Measurements from ENCODE around the gene PRKN. TPM values are rescaled to one million over a fixed set of nuclear protein-coding genes. Genes with fewer than 3 reads are reported as not detected.
A peak's percentile ranks its signal among the peaks of the same experiment; 100 is the strongest.

PRKN gene
- polyA plus RNA-seq, 6 donors from 2014 or later: 1.4 to 9.3 (median 3.6) TPM

- Mint-ChIP-seq H3K4me1 (no peaks in the 10 kb centered on the region), H3K9me3 (peaks cover 0 to 2% (median 0%) of the 10 kb centered on the region in 7 donors), H3K27me3 (peaks cover 6 to 20% (median 18%) of the 10 kb centered on the region in 3 donors), H3K27ac (no peak overlapping the region), H3K4me3 (no peak overlapping the region), H3K36me3 (no peaks in the 10 kb centered on the region)
- DNase-seq (no peak), ATAC-seq (ENCODE audit: low read depth in 2 of 2) (no peak)
Observed at GRCh38 chr6:161414707-161415106, 1312.9 kb downstream of the PRKN start.

GRCh38 chr6:161414180-161414579 is 1313.4 kb downstream of the PRKN start:
- ATAC-seq (ENCODE audit: low read depth in 2 of 2): no peak
- no peaks in the 10 kb centered on the region for H3K4me1 Mint-ChIP-seq
- no peak overlapping the region for H3K27ac Mint-ChIP-seq
- DNase-seq: no peak
- no peaks in the 10 kb centered on the region for H3K36me3 Mint-ChIP-seq
- no peak overlapping the region for H3K4me3 Mint-ChIP-seq
- H3K9me3 Mint-ChIP-seq: peaks cover 0 to 2% (median 0%) of the 10 kb centered on the region in 7 donors
- H3K27me3 Mint-ChIP-seq: peaks cover 6 to 20% (median 18%) of the 10 kb centered on the region in 3 donors

- ATAC-seq (ENCODE audit: low read depth in 2 of 2) (no peak), DNase-seq (no peak)
- peaks cover 3 to 16% (median 14%) of the 10 kb centered on the region in 3 donors for H3K27me3 Mint-ChIP-seq
- H3K36me3 Mint-ChIP-seq: no peaks in the 10 kb centered on the region
- H3K27ac Mint-ChIP-seq: no peak overlapping the region
- H3K4me1 Mint-ChIP-seq: no peaks in the 10 kb centered on the region
- no peak overlapping the region for H3K4me3 Mint-ChIP-seq
- H3K9me3 Mint-ChIP-seq: peaks cover 0 to 2% (median 0%) of the 10 kb centered on the region in 7 donors
Observed at GRCh38 chr6:161413355-161413771, 1314.2 kb downstream of the PRKN start.

- H3K9me3 Mint-ChIP-seq: peaks cover 0 to 2% (median 0%) of the 10 kb centered on the region in 7 donors
- H3K27ac Mint-ChIP-seq: no peak overlapping the region
- no peak overlapping the region for H3K4me3 Mint-ChIP-seq
- H3K4me1 Mint-ChIP-seq: no peaks in the 10 kb centered on the region
- ATAC-seq (ENCODE audit: low read depth in 2 of 2): no peak
- H3K36me3 Mint-ChIP-seq: no peaks in the 10 kb centered on the region
- DNase-seq: no peak
- H3K27me3 Mint-ChIP-seq: peaks cover 0 to 12% (median 12%) of the 10 kb centered on the region in 3 donors
Observed at GRCh38 chr6:161412795-161413194, 1314.8 kb downstream of the PRKN start.

- no peaks in the 10 kb centered on the region for H3K4me1 Mint-ChIP-seq
- no peak overlapping the region for H3K4me3 Mint-ChIP-seq
- ATAC-seq (ENCODE audit: low read depth in 2 of 2): no peak
- H3K27me3 Mint-ChIP-seq: peaks cover 0 to 8% (median 6%) of the 10 kb centered on the region in 3 donors
- H3K27ac Mint-ChIP-seq: no peak overlapping the region
- DNase-seq: no peak
- H3K36me3 Mint-ChIP-seq: no peaks in the 10 kb centered on the region
- H3K9me3 Mint-ChIP-seq: peaks cover 0 to 2% (median 0%) of the 10 kb centered on the region in 7 donors
Observed at GRCh38 chr6:161411265-161411944, 1316.2 kb downstream of the PRKN start.

- ATAC-seq (ENCODE audit: low read depth in 2 of 2) (no peak), DNase-seq (no peak)
- H3K27me3 Mint-ChIP-seq: peaks cover 0 to 2% (median 0%) of the 10 kb centered on the region in 3 donors
- H3K27ac Mint-ChIP-seq: no peak overlapping the region
- no peaks in the 10 kb centered on the region for H3K4me1 Mint-ChIP-seq
- H3K9me3 Mint-ChIP-seq: peaks cover 0 to 2% (median 0%) of the 10 kb centered on the region in 7 donors
- no peaks in the 10 kb centered on the region for H3K36me3 Mint-ChIP-seq
- no peak overlapping the region for H3K4me3 Mint-ChIP-seq
Observed at GRCh38 chr6:161410736-161411135, 1316.8 kb downstream of the PRKN start.

- Mint-ChIP-seq H3K4me1 (no peaks in the 10 kb centered on the region), H3K36me3 (no peaks in the 10 kb centered on the region), H3K4me3 (peak overlapping the region in 1 of 8 donors; percentile 1), H3K27me3 (no peaks in the 10 kb centered on the region), H3K9me3 (peaks cover 0 to 2% (median 0%) of the 10 kb centered on the region in 7 donors), H3K27ac (no peak overlapping the region)
- ATAC-seq (ENCODE audit: low read depth in 2 of 2) (no peak), DNase-seq (no peak)
Observed at GRCh38 chr6:161410076-161410475, 1317.5 kb downstream of the PRKN start.

GRCh38 chr6:161409353-161409752 is 1318.2 kb downstream of the PRKN start:
- H3K4me1 Mint-ChIP-seq: no peaks in the 10 kb centered on the region
- H3K27me3 Mint-ChIP-seq: no peaks in the 10 kb centered on the region
- H3K4me3 Mint-ChIP-seq: no peak overlapping the region
- H3K27ac Mint-ChIP-seq: no peak overlapping the region
- DNase-seq: no peak
- no peak for ATAC-seq (ENCODE audit: low read depth in 2 of 2)
- no peaks in the 10 kb centered on the region for H3K36me3 Mint-ChIP-seq
- peaks cover 0 to 2% (median 0%) of the 10 kb centered on the region in 7 donors for H3K9me3 Mint-ChIP-seq

- H3K36me3 Mint-ChIP-seq: no peaks in the 10 kb centered on the region
- no peak overlapping the region for H3K4me3 Mint-ChIP-seq
- H3K4me1 Mint-ChIP-seq: no peaks in the 10 kb centered on the region
- ATAC-seq (ENCODE audit: low read depth in 2 of 2): no peak
- H3K27me3 Mint-ChIP-seq: no peaks in the 10 kb centered on the region
- DNase-seq: no peak
- peaks cover 0 to 9% (median 3%) of the 10 kb centered on the region in 7 donors for H3K9me3 Mint-ChIP-seq
- H3K27ac Mint-ChIP-seq: peak overlapping the region in 1 of 6 donors; percentile 28
Observed at GRCh38 chr6:161408041-161408440, 1319.5 kb downstream of the PRKN start.

GRCh38 chr6:161407581-161407980 is 1320.0 kb downstream of the PRKN start:
- no peaks in the 10 kb centered on the region for H3K4me1 Mint-ChIP-seq
- H3K9me3 Mint-ChIP-seq: peaks cover 0 to 9% (median 3%) of the 10 kb centered on the region in 7 donors
- no peaks in the 10 kb centered on the region for H3K27me3 Mint-ChIP-seq
- no peak for DNase-seq
- ATAC-seq (ENCODE audit: low read depth in 2 of 2): no peak
- H3K4me3 Mint-ChIP-seq: no peak overlapping the region
- no peaks in the 10 kb centered on the region for H3K36me3 Mint-ChIP-seq
- H3K27ac Mint-ChIP-seq: peak overlapping the region in 1 of 6 donors; percentile 28

GRCh38 chr6:161407115-161407514 is 1320.5 kb downstream of the PRKN start:
- no peak overlapping the region for H3K4me3 Mint-ChIP-seq
- ATAC-seq (ENCODE audit: low read depth in 2 of 2) (no peak), DNase-seq (no peak)
- peaks cover 0 to 12% (median 3%) of the 10 kb centered on the region in 7 donors for H3K9me3 Mint-ChIP-seq
- H3K36me3 Mint-ChIP-seq: no peaks in the 10 kb centered on the region
- H3K4me1 Mint-ChIP-seq: no peaks in the 10 kb centered on the region
- peaks cover 0 to 4% (median 0%) of the 10 kb centered on the region in 3 donors for H3K27me3 Mint-ChIP-seq
- H3K27ac Mint-ChIP-seq: no peak overlapping the region

GRCh38 chr6:161406646-161407045 is 1320.9 kb downstream of the PRKN start:
- no peak overlapping the region for H3K4me3 Mint-ChIP-seq
- no peaks in the 10 kb centered on the region for H3K4me1 Mint-ChIP-seq
- DNase-seq (no peak), ATAC-seq (ENCODE audit: low read depth in 2 of 2) (no peak)
- H3K27me3 Mint-ChIP-seq: peaks cover 0 to 4% (median 0%) of the 10 kb centered on the region in 3 donors
- peaks cover 0 to 13% (median 3%) of the 10 kb centered on the region in 7 donors for H3K9me3 Mint-ChIP-seq
- H3K36me3 Mint-ChIP-seq: no peaks in the 10 kb centered on the region
- H3K27ac Mint-ChIP-seq: no peak overlapping the region

- no peaks in the 10 kb centered on the region for H3K36me3 Mint-ChIP-seq
- H3K4me3 Mint-ChIP-seq: no peak overlapping the region
Observed at GRCh38 chr6:161405418-161405817, 1322.1 kb downstream of the PRKN start.

GRCh38 chr6:161403717-161404116 is 1323.8 kb downstream of the PRKN start:
- DNase-seq (no peak), ATAC-seq (ENCODE audit: low read depth in 2 of 2) (no peak)
- Mint-ChIP-seq H3K36me3 (no peaks in the 10 kb centered on the region), H3K27ac (no peak overlapping the region), H3K4me3 (no peak overlapping the region), H3K9me3 (peaks cover 1 to 13% (median 4%) of the 10 kb centered on the region in 7 donors), H3K4me1 (no peaks in the 10 kb centered on the region), H3K27me3 (peaks cover 4 to 6% (median 5%) of the 10 kb centered on the region in 3 donors)

More at GRCh38 chr6:161405418-161405817, 1322.1 kb downstream of the PRKN start:
- peaks cover 0 to 4% (median 0%) of the 10 kb centered on the region in 3 donors for H3K27me3 Mint-ChIP-seq
- ATAC-seq (ENCODE audit: low read depth in 2 of 2) (no peak), DNase-seq (no peak)
- H3K4me1 Mint-ChIP-seq: no peaks in the 10 kb centered on the region
- peak overlapping the region in 1 of 6 donors; percentile 49 for H3K27ac Mint-ChIP-seq
- peaks cover 0 to 13% (median 3%) of the 10 kb centered on the region in 7 donors for H3K9me3 Mint-ChIP-seq

Data from naive B cell (primary cell).